Epidermal melanocyte (primary cell): ENCODE data around the gene CPN2.

Experiments
- DNase-seq: peaks from one replicate; pipeline ENCODE4 v3.0.0; 2011; ENCODE audit warnings: low spot score; ENCODE audit not compliant: insufficient read length

CPN2 gene

DNA sequence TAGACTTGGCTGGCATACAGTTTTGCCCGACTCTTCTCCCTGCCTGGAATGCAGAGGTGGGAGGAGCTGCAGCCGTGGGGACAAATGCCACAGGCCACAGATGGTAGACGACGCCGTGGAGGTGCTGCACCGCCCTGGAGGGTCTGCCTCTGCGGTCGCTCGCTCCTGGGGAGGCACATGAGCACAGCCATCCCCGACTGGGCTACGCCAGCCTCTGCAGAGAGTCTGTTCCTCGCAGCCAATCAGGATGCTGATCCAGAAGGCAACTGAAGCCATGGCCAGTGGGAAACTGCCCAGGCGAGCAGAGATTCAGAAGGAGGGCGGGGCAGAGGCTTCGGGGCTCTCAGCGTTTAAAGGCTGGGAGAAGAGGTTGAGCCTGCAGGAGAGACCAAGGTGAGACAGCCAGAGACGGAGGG, 30.3 kb upstream of the CPN2 start:
- no peak for DNase-seq

- no peak for DNase-seq
Measured at GRCh38 chr3:194380326-194380725, 29.2 kb upstream of the CPN2 start.

- no peak for DNase-seq
Measured at GRCh38 chr3:194379651-194380050, 28.5 kb upstream of the CPN2 start.

DNA sequence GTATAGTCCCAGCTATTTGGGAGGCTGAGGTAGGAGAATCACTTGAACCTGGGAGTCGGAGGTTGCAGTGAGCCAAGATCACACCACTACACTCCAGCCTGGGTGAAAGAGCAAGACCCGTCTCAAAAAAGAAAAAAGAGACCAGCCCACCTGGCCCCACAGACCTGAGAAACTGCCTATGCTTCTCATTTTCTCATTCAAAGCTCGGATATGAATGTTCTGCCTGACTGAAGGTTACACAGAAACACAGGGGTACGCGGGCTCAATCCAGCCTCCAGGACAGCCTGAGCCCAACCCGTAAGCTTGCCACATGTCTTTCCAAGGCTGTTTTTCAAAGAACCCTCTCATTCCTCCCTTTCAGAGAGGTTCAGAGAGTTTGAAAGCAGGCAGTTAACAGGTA, 28.1 kb upstream of the CPN2 start:
- no peak for DNase-seq

GRCh38 chr3:194377708-194378107, 26.6 kb upstream of the CPN2 start:
- no peak for DNase-seq

- DNase-seq = no peak
Measured at GRCh38 chr3:194376241-194376560, 25.1 kb upstream of the CPN2 start.

- DNase-seq = no peak
Measured at GRCh38 chr3:194375473-194376240, 24.5 kb upstream of the CPN2 start.

- DNase-seq = no peak
Measured at GRCh38 chr3:194374935-194375334, 23.8 kb upstream of the CPN2 start.

GRCh38 chr3:194373899-194374298, 22.8 kb upstream of the CPN2 start:
- no peak for DNase-seq

DNA sequence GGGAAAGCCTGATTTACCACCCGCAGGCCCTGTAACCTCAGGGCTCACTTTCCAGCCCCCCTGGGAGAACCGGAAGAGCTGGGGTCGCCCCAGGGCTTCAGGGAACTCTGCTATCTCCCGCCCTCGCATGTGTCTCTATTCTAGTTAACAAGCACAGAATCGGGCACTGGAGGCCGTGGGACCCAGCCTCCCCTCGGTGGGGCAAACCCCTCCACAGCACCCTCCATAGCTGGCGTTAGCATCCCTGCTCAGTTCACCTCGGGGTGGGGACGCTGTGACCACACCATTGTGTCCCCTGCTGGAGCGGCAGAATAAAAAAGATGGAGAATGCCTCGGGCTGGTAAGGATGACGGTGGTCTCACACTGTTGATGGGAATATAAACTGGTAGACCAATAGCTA, 21.9 kb upstream of the CPN2 start:
- no peak for DNase-seq

DNA sequence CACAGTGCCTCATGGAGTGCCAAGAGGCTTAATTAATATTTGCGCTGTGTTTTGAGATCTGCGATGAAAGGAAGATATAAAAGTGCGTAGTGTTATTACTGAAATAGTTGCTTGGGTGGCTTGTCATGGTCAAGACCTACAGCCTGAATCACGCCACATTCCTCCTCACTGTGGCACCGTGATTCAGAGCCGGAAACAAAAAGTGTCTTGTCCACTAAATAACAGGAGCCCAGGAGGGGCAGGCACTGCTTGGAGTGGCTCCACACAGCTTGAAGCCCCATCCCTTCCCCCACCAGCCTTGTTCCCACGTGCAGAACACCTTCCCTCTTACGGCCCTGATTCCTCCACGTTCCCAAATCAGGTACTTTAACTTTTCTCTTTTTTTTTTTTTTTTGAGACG, 19.6 kb upstream of the CPN2 start:
- DNase-seq = no peak

- DNase-seq = no peak
Measured at GRCh38 chr3:194369522-194370279, 18.6 kb upstream of the CPN2 start, which contains the start of gene LRRC15. Gene LRRC15 (minus strand): TSS chr3:194369743. CDS start chr3:194361043, 8,700 bp downstream.

DNA sequence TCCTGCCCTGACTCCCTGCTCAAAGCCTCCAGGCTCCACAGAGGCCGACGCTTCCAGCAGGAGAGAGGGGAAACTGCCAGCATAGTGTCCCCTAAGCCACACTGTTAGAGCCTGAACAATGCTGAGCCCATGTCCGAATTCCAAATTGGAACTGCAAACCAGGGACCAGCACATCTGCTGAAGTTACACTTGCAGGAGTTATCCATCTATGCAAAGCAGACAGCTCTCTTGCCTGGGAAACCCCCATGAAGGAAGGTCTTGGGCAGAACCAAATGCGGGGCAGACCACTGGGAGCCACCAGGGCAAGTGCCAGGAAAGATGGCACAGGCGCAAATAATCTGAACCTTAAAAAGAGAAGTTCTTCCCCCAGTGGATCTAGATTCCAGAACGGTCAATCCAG, 17.8 kb upstream of the CPN2 start:
- no peak for DNase-seq

DNA sequence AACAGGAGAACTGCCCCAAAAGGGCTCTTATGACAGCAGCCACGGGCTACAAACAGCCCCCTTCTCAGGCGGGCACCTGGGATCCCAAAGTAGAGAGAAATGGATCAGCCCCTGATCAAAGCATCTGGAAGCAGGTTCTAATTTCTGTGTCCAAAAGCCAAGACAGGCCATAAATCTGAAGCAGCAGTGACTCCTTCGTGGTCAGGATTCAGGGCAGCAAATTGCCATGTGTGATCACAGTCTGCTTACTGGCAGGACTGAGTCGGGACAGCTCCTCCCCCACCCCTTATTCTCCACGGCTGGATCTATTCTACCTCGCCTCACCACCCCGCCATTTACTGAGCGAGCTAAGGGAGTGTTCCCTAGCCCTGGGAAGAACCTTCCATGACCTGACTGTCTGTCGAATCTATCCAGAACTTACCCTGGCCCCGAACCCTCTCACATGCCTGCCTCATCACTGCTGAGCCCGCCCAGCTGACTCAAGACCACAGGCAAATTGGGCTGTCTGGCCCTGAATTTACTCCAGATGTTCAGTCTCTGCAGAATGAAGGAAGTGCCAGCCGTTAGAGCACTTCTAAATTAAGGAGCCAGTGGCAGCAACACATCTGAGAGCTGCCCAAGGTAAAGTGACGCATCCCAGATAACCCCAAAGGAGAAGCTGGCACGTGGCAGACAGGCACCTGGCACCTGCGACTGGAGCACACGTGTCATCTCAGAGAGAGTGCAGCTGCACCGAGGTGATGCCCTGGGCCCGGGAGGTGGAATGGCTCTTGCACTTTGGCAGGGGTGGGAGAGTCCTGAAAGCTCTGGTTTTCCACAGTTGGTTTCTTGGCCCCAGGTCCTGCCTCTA, 17.1 kb upstream of the CPN2 start:
- DNase-seq = no peak

DNA sequence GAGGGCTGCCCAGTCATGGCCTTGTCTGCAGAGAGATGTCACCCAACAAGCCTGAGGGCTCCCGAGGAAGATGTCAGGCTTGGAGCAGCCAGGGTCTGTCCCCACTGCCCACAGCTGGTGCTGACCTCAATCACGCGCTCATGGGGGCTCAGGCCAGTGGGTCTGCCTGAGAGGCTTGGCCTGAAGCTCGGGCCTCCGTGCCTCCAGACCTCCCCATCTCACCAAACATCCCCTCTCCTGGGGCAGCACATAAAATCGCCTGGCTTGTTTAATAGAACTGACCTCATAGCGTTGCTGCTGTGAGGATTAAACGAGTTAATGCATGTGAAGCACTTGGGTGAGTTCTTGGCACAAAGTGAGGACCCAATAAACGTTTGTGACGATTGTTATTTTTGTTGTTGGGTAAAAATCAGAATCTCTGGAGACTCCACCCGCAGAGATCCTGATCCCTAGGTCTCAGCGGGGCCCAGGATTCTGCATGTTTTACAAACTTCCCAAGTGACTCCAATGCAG, 14.9 kb upstream of the CPN2 start:
- no peak for DNase-seq

- DNase-seq = no peak
Measured at GRCh38 chr3:194365526-194365925, 14.4 kb upstream of the CPN2 start.

DNA sequence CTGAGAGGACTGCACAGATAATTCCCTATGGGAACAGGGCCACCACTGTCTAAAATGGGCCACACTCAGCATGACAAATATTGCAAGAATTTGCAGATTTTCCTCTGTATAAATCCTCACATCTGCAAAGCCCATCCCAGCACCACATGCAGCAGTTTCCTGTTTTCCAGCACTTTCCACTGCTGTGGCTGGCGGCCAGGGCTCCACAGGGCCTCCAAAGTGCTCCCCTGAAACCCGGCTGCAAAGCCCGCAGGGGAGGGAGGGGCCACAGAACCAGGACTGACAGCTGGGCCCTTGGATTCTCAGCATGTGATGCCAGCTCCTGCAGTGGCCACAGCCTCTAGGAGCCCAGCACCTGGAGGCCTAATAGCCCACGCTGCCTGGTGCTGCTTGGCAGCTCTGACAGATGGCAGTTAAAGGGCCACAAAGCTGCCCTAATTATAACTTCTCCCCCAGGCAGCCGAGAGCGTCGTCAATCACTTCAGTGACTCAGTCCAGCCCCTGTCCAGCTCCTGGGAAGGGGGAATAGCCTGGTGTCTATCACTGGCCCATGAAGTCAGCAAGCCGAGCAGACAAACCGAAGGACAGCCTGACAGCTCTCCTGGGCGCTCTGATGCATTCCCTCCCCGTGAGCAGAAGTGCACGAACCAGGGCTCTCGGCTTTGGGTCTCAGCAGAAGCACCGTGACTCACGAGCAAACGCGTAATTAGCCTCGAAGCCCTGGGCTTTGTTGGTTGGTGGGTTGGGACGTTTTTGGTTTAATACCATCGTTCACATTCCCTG, 13.7 kb upstream of the CPN2 start:
- no peak for DNase-seq

- DNase-seq = no peak
Measured at GRCh38 chr3:194364314-194364651, 13.2 kb upstream of the CPN2 start.

GRCh38 chr3:194360568-194360967, 9.4 kb upstream of the CPN2 start:
- DNase-seq = no peak

DNA sequence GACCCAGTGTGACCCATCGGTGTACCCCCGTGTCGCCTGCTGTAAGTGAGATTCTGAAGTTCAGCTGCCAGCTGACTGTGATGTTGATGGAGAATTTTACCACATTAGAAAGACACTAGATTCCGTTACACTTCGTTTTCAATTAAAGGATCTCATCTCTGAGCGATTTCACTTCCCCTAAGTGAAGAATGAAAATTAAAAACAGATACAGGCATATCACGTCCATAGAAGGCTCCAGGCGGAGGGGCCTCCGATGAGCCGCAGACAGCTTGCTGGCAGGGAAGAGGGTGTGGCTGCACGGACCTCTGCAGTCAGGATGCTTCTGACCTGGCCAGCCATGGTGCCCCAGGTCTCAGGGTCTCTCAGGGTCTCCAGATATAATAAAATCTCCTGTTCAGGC, 6.6 kb upstream of the CPN2 start:
- DNase-seq = no peak

DNA sequence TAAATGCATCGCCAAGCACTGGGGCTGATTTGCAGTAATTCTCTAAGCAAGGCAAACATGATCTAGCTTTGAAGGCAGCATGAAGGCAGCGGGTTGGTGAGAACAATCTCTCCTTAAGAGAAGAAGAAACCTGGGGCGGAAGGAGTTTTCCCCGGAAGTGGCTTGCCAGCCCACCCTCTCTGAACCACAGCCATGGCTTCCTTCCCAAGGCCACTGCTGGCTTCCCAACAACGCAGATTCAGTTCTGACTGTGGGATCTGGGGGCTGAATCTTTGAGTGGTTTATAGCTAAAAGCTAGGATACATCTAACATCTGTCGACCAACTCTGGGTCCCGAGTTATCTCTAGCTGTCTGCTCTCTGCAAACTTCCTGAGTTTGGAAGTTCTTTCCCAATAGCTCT, 4.3 kb upstream of the CPN2 start:
- no peak for DNase-seq
